ENCODE results near the gene COLGALT1.

DNA sequence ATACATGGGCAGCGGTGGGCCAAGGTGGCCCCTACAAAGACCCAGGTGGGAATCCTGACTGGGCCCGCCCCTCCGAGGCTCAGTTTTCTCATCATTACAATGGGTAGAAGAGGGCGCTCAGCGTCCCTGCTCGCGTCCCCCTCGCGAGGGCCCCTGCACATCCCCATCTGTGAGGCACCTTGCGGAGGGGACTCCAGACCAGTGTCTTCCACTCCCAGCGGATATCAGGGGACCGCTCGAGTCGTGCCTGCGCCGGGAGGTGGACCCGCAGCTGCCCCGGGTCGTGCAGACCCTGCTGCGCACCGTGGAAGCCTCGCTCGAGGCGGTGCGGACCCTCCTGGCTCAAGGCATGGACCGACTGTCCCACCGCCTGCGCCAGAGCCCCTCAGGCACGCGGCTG is 15.3 kb upstream of the COLGALT1 start:
- TF ChIP-seq EZH2 (IDR thresholded peaks at IDR 0.05; ENCODE audit: insufficient read depth, poor library complexity, severe bottlenecking) (no peak), EZH2phosphoT487 (IDR thresholded peaks at IDR 0.05; ENCODE audit: insufficient read depth, low read depth) (no peak)

Data from GM23248 (cell line).